Osteocyte (in vitro differentiated cells): ENCODE data around the gene TWF2. TPM values are rescaled to one million over a fixed set of nuclear protein-coding genes. Genes with fewer than 3 reads are reported as not detected.

ENCODE experiments used
- DNase-seq: peaks from one replicate; pipeline ENCODE4 v3.0.0; 2021; ENCODE audit warnings: mixed read lengths; ENCODE audit not compliant: unreplicated experiment; ENCODE audit errors: extremely low spot score
- H3K27ac Mint-ChIP-seq: one replicate; pipeline ENCODE4 v1.8.0; 2021; ENCODE audit warnings: mild to moderate bottlenecking, mixed read lengths; ENCODE audit not compliant: unreplicated experiment
- H3K27me3 Mint-ChIP-seq: one replicate; pipeline ENCODE4 v1.8.0; 2021; ENCODE audit warnings: mixed read lengths; ENCODE audit not compliant: unreplicated experiment
- H3K36me3 Mint-ChIP-seq: one replicate; pipeline ENCODE4 v1.8.0; 2021; ENCODE audit warnings: mixed read lengths; ENCODE audit not compliant: unreplicated experiment
- H3K4me1 Mint-ChIP-seq: one replicate; pipeline ENCODE4 v1.8.0; 2021; ENCODE audit warnings: mixed read lengths; ENCODE audit not compliant: unreplicated experiment
- H3K4me3 Mint-ChIP-seq: one replicate; pipeline ENCODE4 v1.8.0; 2021; ENCODE audit warnings: mild to moderate bottlenecking, moderate library complexity, mixed read lengths; ENCODE audit not compliant: unreplicated experiment
- H3K9me3 Mint-ChIP-seq: one replicate; pipeline ENCODE4 v1.8.0; 2021; ENCODE audit warnings: mixed read lengths; ENCODE audit not compliant: unreplicated experiment
- total RNA-seq: library from RNA; stranded (reverse); gene quantifications from 2 replicates; pipeline ENCODE4 v1.2.1, GENCODE V29; 2021
- TF ChIP-seq, protein P1 (sequence below): fragments of 200-600 bp; sonication (generic); IDR thresholded peaks from 2 replicates; pipeline ENCODE4 v1.5.0; 2021; ENCODE audit warnings: antibody characterized with exemption, mild to moderate bottlenecking, moderate library complexity

TWF2 gene
- total RNA-seq, 1 donor from 2014 or later: 58.6 TPM

GRCh38 chr3:52242039-52242438 lies 3.1 kb upstream of the TWF2 start:
- Mint-ChIP-seq H3K27me3 (no peaks in the 10 kb centered on the region), H3K4me1 (peaks cover 63% of the 10 kb centered on the region), H3K4me3 (no peak overlapping the region), H3K36me3 (peaks cover 2% of the 10 kb centered on the region), H3K27ac (peak overlapping the region; percentile 12), H3K9me3 (no peaks in the 10 kb centered on the region)
- TF ChIP-seq, protein P1, sequence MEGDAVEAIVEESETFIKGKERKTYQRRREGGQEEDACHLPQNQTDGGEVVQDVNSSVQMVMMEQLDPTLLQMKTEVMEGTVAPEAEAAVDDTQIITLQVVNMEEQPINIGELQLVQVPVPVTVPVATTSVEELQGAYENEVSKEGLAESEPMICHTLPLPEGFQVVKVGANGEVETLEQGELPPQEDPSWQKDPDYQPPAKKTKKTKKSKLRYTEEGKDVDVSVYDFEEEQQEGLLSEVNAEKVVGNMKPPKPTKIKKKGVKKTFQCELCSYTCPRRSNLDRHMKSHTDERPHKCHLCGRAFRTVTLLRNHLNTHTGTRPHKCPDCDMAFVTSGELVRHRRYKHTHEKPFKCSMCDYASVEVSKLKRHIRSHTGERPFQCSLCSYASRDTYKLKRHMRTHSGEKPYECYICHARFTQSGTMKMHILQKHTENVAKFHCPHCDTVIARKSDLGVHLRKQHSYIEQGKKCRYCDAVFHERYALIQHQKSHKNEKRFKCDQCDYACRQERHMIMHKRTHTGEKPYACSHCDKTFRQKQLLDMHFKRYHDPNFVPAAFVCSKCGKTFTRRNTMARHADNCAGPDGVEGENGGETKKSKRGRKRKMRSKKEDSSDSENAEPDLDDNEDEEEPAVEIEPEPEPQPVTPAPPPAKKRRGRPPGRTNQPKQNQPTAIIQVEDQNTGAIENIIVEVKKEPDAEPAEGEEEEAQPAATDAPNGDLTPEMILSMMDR: no peak
- DNase-seq: no peak

- DNase-seq: no peak
- no peaks in the 10 kb centered on the region for H3K27me3 Mint-ChIP-seq
- H3K4me3 Mint-ChIP-seq: peak overlapping the region; percentile 53
- H3K27ac Mint-ChIP-seq: peak overlapping the region; percentile 83
- TF ChIP-seq, protein P1: no peak
- H3K9me3 Mint-ChIP-seq: no peaks in the 10 kb centered on the region
- peaks cover 65% of the 10 kb centered on the region for H3K4me1 Mint-ChIP-seq
- H3K36me3 Mint-ChIP-seq: peaks cover 2% of the 10 kb centered on the region
Measured at GRCh38 chr3:52240886-52241370, 2.0 kb upstream of the TWF2 start.

DNA sequence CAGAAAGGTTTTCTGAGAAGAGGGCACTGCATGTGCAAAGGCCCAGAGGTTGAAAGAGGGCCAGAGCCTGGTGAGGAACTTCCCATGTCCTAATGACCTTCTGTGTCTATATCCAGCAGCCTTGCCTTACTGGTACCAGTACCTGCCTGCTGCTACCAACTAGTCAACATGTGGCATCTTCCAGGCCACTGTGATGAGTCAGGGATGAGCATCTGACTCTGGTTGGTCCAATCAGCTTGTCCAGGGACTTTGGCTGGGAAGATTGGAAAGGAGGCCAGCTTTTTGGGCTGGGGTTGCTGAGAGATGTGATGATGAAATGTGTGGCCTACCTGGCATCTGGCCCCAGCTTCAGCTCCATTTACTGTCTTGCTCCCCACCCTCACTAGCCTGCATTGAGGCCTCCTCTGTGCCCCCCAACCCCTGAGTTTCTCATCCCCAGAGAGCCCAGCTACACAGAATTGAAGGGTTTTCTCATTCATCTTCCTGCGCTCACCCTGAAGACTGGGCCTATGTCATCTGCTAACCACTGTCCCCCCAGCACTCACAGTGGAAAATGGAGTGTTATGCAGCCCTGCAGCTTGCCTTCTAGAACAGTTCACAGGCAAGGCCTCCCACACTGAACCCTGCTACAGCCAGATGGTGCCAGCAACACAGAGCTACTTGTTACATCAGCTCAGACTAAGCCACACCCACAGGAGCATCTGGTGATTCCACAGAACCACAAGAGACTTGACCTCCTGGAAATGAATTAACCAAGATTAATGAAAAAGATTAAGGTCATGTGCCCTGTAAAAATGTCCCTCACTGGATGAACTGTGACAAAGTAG lies 1.3 kb upstream of the TWF2 start:
- H3K27ac Mint-ChIP-seq: peak overlapping the region; percentile 83
- peaks cover 64% of the 10 kb centered on the region for H3K4me1 Mint-ChIP-seq
- no peak for DNase-seq
- H3K4me3 Mint-ChIP-seq: peak overlapping the region; percentile 91
- peaks cover 2% of the 10 kb centered on the region for H3K36me3 Mint-ChIP-seq
- TF ChIP-seq, protein P1: no peak
- H3K27me3 Mint-ChIP-seq: no peaks in the 10 kb centered on the region
- H3K9me3 Mint-ChIP-seq: no peaks in the 10 kb centered on the region

GRCh38 chr3:52238193-52238760 lies 681 bp downstream of the TWF2 start:
- Mint-ChIP-seq H3K4me1 (peaks cover 44% of the 10 kb centered on the region), H3K9me3 (no peaks in the 10 kb centered on the region), H3K4me3 (peak overlapping the region; percentile 91), H3K27ac (peak overlapping the region; percentile 93), H3K36me3 (peaks cover 2% of the 10 kb centered on the region), H3K27me3 (no peaks in the 10 kb centered on the region)
- DNase-seq: no peak
- TF ChIP-seq, protein P1: no peak

GRCh38 chr3:52237657-52238172 lies 1.2 kb downstream of the TWF2 start:
- Mint-ChIP-seq H3K9me3 (no peaks in the 10 kb centered on the region), H3K4me1 (peaks cover 44% of the 10 kb centered on the region), H3K4me3 (peak overlapping the region; percentile 91), H3K27me3 (no peaks in the 10 kb centered on the region), H3K27ac (peak overlapping the region; percentile 93), H3K36me3 (peaks cover 2% of the 10 kb centered on the region)
- TF ChIP-seq, protein P1: no peak
- no peak for DNase-seq
